ENCODE measurements around the gene ZNF44.

The ZNF44 gene

DNA sequence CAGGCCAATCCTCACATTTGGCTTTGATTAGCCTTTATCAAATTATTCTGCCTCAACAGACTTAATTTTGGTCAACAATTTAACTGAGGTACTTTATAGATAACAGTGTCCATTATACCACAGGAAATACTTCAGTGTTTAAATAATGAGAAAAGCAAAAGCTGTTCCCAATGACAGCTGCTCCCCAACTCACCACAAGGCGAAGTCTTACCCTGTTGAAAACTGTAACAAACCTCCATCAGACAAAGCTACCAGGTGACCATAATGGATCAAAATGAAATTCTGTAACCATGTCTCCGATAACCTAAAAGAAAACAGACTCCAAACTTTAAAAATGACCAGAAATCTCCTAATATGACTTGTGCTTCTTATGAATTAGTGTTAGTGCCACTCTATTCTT is 50.3 kb downstream of the ZNF44 start:
- DNase-seq (ENCODE audit: low read depth in 2 of 2): no peak
- TF ChIP-seq, protein P1, sequence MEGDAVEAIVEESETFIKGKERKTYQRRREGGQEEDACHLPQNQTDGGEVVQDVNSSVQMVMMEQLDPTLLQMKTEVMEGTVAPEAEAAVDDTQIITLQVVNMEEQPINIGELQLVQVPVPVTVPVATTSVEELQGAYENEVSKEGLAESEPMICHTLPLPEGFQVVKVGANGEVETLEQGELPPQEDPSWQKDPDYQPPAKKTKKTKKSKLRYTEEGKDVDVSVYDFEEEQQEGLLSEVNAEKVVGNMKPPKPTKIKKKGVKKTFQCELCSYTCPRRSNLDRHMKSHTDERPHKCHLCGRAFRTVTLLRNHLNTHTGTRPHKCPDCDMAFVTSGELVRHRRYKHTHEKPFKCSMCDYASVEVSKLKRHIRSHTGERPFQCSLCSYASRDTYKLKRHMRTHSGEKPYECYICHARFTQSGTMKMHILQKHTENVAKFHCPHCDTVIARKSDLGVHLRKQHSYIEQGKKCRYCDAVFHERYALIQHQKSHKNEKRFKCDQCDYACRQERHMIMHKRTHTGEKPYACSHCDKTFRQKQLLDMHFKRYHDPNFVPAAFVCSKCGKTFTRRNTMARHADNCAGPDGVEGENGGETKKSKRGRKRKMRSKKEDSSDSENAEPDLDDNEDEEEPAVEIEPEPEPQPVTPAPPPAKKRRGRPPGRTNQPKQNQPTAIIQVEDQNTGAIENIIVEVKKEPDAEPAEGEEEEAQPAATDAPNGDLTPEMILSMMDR (IDR thresholded peaks at IDR 0.05; ENCODE audit: low read depth, low read length): no peak
- no peak overlapping the region for H3K4me3 ChIP-seq (replicated peaks in 1 of 2; ENCODE audit: low read depth in 2 of 2, low read length in 2 of 2)

DNA sequence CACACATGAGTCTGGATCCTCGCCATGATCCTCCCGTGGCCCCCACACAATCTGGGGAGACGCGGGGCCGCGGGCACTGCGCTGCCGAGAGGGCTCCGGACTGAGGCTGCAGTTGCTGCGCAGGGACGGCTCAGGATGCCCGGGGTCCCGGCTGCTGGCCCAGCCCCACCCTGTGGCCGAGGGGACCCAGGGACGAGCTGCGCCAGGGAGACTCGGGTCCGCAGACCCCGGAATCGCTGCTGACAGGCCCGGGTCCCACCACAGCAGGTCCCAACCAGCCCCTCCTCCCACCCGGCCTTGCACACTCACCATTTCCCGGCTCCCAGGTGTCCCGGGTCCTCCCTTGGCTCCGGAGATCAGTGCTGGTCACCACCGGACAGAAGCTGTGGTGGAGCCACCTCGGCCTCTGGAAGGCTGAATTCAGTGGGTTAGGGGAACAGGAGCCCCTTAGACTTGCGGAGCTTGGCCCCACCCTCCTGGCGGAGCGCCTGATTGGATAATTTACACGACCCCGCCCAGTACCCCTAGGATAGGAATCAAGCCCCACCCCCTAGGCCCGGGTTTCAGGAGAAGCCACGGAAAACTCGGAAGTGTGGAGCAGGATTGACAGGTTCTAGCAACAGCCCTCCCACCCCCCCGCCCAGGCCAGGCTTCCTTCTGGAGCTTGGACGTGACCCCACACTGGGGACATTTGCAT is 57.4 kb downstream of the ZNF44 start:
- DNase-seq (ENCODE audit: low read depth in 2 of 2): no peak
- TF ChIP-seq, protein P1 (IDR thresholded peaks at IDR 0.05; ENCODE audit: low read depth, low read length): no peak
- H3K4me3 ChIP-seq (replicated peaks in 1 of 2; ENCODE audit: low read depth in 2 of 2, low read length in 2 of 2): no peak overlapping the region

DNA sequence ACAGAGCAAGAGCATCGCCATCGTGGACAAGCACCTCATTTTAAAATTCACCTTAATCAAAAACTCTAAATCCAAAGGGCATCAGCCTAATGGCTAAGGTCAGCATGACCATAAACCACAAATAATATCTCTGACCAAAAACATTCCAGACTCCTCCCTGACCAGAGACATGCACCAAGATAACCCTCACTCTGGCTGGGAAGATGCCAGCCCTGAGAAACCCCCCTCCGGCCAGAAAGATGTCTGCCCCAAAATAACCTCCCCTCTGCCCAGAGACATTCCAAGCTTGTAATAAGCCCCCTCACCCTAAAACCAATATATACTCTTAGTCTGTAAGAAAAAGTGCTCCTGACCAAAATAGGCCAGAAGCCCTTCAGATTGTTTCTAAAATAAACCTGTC is 61.7 kb downstream of the ZNF44 start:
- no peak for DNase-seq (ENCODE audit: low read depth in 2 of 2)
- no peak overlapping the region for H3K4me3 ChIP-seq (replicated peaks in 1 of 2; ENCODE audit: low read depth in 2 of 2, low read length in 2 of 2)
- TF ChIP-seq, protein P1 (IDR thresholded peaks at IDR 0.05; ENCODE audit: low read depth, low read length): no peak

DNA sequence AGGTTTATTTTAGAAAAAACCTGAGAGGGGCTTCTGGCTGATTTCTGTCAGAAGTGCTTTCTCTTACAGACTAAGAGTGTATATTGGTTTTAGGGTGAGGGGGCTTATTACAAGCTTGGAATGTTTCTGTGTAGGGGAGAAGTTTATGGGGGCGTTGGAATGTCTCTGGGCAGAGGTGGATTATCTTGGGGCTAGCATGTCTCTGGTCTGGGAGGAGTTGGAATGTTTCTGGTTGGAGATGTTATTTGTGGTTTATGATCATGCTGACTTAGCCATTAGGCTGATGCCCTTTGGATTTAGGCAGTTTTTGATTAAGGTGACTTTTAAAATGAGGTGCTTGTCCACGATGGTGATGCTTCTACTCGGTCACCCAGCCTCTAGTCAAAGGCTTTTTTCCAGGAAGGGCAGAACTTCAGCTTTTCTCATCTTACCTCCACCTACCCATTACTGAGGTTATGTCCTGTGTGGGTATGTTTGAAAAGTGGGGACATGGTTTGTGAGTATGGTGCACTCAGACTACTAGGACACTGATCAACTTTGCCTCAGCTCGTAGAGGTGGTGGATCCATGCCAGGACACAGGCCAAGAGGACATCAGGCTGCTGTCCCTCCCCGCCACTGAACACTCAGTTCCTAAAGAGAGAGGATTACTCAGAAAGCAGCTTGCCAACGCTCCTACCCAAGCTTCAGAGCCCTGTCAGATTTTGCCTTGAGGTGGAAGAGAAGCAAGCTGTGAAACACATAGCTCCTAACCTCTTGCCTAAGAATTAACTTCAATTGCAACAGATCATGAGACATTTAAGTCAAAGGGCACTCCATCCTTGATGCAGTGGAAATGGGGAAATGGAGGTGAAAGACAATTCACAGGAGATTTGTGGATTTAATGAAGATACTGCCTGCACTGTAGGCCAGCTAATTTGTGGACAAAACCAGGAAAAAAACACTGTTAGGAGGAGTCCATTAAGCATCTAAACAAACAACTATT is 63.6 kb downstream of the ZNF44 start:
- no peak for DNase-seq (ENCODE audit: low read depth in 2 of 2)
- H3K4me3 ChIP-seq (replicated peaks in 1 of 2; ENCODE audit: low read depth in 2 of 2, low read length in 2 of 2): no peak overlapping the region
- TF ChIP-seq, protein P1 (IDR thresholded peaks at IDR 0.05; ENCODE audit: low read depth, low read length): no peak

DNA sequence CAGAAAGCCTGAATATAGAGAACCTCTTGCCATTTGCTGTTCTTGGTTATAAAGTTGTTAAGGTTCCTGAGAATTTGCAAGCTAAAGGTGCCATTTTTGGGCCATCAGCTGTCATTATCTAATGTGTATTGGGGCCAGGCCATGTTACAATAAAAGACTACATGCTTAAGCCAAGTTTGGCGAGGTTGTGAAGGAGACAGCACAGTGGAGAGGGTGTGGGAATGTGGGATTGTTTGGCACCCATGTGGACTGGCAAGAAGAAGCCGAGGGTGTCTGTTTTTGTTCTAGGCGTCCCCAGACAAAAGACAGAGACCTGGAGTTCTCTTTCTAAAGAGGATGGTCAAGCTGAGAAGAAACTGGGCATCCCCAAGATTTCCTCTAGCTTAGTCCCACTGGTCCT is 64.7 kb downstream of the ZNF44 start:
- H3K4me3 ChIP-seq (replicated peaks in 1 of 2; ENCODE audit: low read depth in 2 of 2, low read length in 2 of 2): no peak overlapping the region
- TF ChIP-seq, protein P1 (IDR thresholded peaks at IDR 0.05; ENCODE audit: low read depth, low read length): no peak
- DNase-seq (ENCODE audit: low read depth in 2 of 2): no peak

DNA sequence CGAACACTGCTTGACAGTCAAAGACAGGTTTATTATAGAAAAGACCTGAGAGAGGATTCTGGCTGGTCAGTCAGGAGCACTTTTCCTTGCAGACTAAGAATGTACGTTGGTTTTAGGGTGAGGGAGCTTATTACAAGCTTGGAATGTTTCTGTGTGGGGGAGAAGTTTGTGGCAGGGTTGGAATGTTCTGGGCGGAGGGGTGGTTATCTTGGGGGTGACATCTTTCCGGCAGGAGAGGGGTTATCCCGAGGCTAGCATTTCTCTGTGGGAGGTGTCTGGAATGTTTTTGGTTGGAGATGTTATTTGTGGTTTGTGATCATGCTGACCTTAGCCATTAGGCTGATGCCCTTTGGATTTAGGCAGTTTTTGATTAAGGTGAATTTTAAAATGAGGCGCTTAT is 70.0 kb downstream of the ZNF44 start:
- H3K4me3 ChIP-seq (replicated peaks in 1 of 2; ENCODE audit: low read depth in 2 of 2, low read length in 2 of 2): no peak overlapping the region
- TF ChIP-seq, protein P1 (IDR thresholded peaks at IDR 0.05; ENCODE audit: low read depth, low read length): no peak
- DNase-seq (ENCODE audit: low read depth in 2 of 2): no peak

Data from cardiac fibroblast (primary cell).